A549 (cell line): ENCODE data around the gene NTNG2.

ENCODE experiments used
- CTCF ChIP-seq: fragments of >200 bp; sonication (Bioruptor Twin); formaldehyde crosslinking; IDR thresholded peaks from 3 replicates; pipeline ENCODE4 v1.5.1; 2016
- EP300 ChIP-seq, 2 experiments: fragments of >200 bp; sonication (Bioruptor Twin); formaldehyde crosslinking; IDR thresholded peaks; 2 replicates in 1 of 2; 3 replicates in 1 of 2; pipeline ENCODE4 v1.6.1; 2016 to 2017
- ESRRA ChIP-seq: fragments of 150-350 bp; IDR thresholded peaks from 2 replicates; pipeline ENCODE4 v1.6.1; 2014; ENCODE audit warnings: mild to moderate bottlenecking, low read length, borderline replicate concordance
- HDAC2 ChIP-seq: fragments of 200-600 bp; sonication (generic); IDR thresholded peaks from 2 replicates; pipeline ENCODE4 v1.6.1; 2016
- MAZ ChIP-seq: fragments of 150-350 bp; IDR thresholded peaks from 2 replicates; pipeline ENCODE4 v1.6.1; 2014; ENCODE audit warnings: antibody characterized with exemption, low read depth, low read length, borderline replicate concordance
- SREBF2 ChIP-seq: fragments of 450-650 bp; IDR thresholded peaks from 2 replicates; pipeline ENCODE4 v1.6.1; 2014; ENCODE audit warnings: mild to moderate bottlenecking, moderate library complexity

GRCh38 chr9:132228062-132228461 is 66.2 kb downstream of the NTNG2 start:
- no peak for TF ChIP-seq MAZ
- no peak for TF ChIP-seq SREBF2
- no peak for TF ChIP-seq ESRRA
- TF ChIP-seq CTCF = no peak
- TF ChIP-seq EP300 (IDR thresholded peaks at IDR 0.05) = no peak
- no peak for TF ChIP-seq HDAC2
